ENCODE data around the gene FGFR2. TPM values are rescaled to one million over a fixed set of nuclear protein-coding genes. Genes with fewer than 3 reads are reported as not detected.
A peak's percentile ranks its signal among the peaks of the same experiment; 100 is the strongest.
"Not testable (repeated sequence)": the region's sequence is repeated elsewhere in the genome, so short reads cannot be mapped to it uniquely, and the experiment has no call there.

The FGFR2 gene
- polyA plus RNA-seq, 3 donors: 86.5 to 134 (median 104) TPM

DNA sequence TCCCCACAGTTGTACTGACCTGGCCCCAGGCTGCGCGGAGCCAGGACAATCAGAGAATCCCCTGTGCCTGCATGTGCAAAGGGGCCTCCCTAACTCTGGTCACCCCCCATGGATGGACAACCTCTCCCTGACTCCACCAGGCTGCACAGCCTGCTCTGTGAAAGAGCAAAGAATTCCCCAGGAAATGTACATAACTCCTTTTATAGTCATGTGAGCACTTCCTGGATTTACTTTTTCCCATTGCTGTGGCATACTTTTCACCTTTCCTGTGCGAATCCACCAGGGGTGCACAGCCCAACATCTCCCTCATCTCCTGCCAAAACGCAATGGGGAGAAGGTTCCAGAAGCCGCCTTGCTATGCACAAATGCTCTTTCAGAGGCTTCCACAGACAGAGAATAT, 27.9 kb downstream of the FGFR2 start:
- DNase-seq (ENCODE audit: extremely low read depth in 1 of 11, low read depth in 9 of 11, low spot score in 4 of 11): no peak

- no peak for DNase-seq (ENCODE audit: extremely low read depth in 1 of 11, low read depth in 9 of 11, low spot score in 4 of 11)
Observed at GRCh38 chr10:121568275-121568674, 30.0 kb downstream of the FGFR2 start.

GRCh38 chr10:121567569-121567968, 30.7 kb downstream of the FGFR2 start:
- no peak for DNase-seq (ENCODE audit: extremely low read depth in 1 of 11, low read depth in 9 of 11, low spot score in 4 of 11)

DNA sequence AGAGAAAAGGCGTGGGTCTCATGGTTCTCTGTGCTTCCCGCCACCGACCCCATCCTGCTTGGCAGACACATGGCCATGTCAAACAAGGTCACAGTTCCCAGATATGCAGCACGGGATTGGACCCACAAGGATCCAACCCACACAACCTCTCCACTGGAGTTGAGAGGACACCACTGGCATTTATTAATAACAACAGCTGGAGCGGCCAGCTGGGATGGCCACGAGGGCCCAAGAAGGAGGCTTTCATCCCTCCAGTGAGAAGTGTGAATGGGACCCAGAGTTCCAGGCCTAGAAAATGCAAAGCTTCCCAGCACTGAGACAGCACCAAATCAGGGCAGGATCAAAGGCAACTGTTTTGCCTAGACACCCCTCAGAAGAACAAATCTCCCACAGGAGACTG, 31.5 kb downstream of the FGFR2 start:
- no peak for DNase-seq (ENCODE audit: extremely low read depth in 1 of 11, low read depth in 9 of 11, low spot score in 4 of 11)

GRCh38 chr10:121559326-121560026, 38.8 kb downstream of the FGFR2 start:
- DNase-seq (ENCODE audit: extremely low read depth in 1 of 11, low read depth in 9 of 11, low spot score in 4 of 11): no peak

GRCh38 chr10:121558238-121558637, 40.0 kb downstream of the FGFR2 start:
- no peak for DNase-seq (ENCODE audit: extremely low read depth in 1 of 11, low read depth in 9 of 11, low spot score in 4 of 11)

- no peak for DNase-seq (ENCODE audit: extremely low read depth in 1 of 11, low read depth in 9 of 11, low spot score in 4 of 11)
Observed at GRCh38 chr10:121556918-121557573, 41.2 kb downstream of the FGFR2 start.

GRCh38 chr10:121556455-121556854, 41.8 kb downstream of the FGFR2 start:
- no peak for DNase-seq (ENCODE audit: extremely low read depth in 1 of 11, low read depth in 9 of 11, low spot score in 4 of 11)

GRCh38 chr10:121554916-121555315, 43.3 kb downstream of the FGFR2 start:
- not testable (repeated sequence) for DNase-seq (ENCODE audit: extremely low read depth in 1 of 11, low read depth in 9 of 11, low spot score in 4 of 11)

GRCh38 chr10:121553511-121554264, 44.6 kb downstream of the FGFR2 start:
- peak in 7 of 11 donors; percentile 38 to 72 (median 49) for DNase-seq (ENCODE audit: extremely low read depth in 1 of 11, low read depth in 9 of 11, low spot score in 4 of 11)

DNA sequence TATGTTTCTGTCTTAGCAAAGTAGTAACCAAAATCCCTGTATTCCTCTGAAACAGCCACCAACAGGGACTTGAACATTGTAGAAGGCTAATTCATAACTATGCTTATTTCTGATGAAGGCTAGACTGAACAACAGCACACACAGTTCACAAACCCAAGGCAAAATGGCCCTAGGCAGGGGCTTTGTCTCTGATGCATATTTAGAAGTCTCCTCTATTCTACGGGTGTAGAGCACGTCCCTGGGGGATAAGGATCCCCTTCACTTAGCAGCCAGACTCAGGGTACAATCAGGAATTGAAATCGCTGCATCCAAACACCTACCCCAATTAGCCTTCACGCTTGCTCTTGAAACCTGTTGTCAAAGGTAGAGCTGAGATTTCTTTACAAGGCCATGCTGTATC, 45.5 kb downstream of the FGFR2 start:
- no peak for DNase-seq (ENCODE audit: extremely low read depth in 1 of 11, low read depth in 9 of 11, low spot score in 4 of 11)

- DNase-seq (ENCODE audit: extremely low read depth in 1 of 11, low read depth in 9 of 11, low spot score in 4 of 11): no peak
Observed at GRCh38 chr10:121551210-121551885, 46.9 kb downstream of the FGFR2 start.

DNA sequence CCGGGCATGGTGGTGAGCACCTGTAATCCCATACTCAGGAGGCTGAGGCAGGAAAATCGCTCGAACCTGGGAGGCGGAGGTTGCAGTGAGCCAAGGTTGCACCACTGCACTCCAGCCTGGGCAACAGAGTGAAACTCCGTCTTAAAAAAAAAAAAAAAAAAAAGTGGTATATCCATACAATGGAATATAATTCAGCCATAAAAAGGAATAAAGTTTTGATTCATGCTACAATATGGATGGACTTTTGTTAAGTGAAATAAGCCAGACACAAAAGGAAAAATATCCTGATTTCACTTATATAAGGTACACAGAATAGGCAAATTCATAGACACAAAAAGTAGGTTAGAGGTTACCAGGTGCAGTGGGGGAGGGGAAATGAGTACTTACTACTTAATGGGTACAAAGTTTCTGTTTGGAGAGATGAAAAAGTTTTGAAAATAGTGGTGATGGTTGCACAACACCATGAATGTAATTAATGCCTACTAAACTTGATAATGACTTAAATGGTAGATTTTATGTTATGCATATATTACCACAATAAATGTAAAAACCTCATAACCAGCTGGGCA, 53.9 kb downstream of the FGFR2 start:
- DNase-seq (ENCODE audit: extremely low read depth in 1 of 11, low read depth in 9 of 11, low spot score in 4 of 11): no peak

DNA sequence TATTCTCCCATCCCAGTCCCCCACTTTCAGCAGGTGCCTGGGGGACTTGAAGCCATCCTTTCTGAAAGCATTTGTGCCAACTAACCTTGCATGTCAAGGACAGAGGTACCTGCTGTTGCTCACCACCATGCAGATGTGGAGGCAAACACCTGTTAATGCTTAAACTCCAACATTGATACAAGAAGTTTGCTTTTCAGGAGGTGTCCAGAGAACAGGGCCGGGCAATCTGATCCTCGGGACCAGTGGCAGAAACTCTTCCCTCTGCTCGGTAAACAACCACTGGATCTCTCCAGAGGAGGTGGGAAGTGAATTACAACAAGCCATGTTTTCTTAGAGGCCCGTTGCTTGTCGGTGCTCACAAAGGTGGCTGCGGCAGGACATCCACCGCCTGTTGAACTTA, 54.7 kb downstream of the FGFR2 start:
- DNase-seq (ENCODE audit: extremely low read depth in 1 of 11, low read depth in 9 of 11, low spot score in 4 of 11): no peak

GRCh38 chr10:121541450-121542120, 56.7 kb downstream of the FGFR2 start:
- no peak for DNase-seq (ENCODE audit: extremely low read depth in 1 of 11, low read depth in 9 of 11, low spot score in 4 of 11)

DNA sequence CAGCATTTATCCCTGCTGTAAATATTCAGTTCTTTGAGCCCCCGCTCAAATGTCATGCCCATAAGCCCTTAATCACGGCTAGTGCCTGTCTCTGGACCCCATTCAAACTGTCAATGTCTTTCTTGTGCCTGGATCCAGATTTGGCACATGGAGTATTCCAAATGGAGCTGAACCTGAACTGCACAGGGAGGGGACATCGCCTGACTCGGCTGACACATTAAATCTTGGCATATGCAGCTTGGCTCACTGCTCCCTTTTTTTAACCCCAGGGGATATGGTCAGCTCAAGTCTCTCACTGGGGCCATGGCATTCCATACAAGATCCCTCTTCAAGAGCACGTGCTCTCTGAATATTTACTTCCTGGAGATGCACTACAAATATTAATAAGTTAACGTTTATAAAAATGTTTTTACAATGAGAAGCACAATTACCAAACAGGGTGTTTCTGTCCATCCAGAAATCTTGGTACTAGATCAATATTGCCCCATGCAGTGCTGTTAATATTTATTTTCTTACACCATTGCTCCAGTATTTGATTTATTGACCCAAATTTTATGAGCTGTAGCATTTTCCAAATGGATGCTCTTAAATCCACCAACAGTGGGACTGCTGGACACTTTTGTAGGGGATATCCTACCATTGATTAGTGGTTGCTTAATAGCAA, 57.4 kb downstream of the FGFR2 start:
- no peak for DNase-seq (ENCODE audit: extremely low read depth in 1 of 11, low read depth in 9 of 11, low spot score in 4 of 11)

DNA sequence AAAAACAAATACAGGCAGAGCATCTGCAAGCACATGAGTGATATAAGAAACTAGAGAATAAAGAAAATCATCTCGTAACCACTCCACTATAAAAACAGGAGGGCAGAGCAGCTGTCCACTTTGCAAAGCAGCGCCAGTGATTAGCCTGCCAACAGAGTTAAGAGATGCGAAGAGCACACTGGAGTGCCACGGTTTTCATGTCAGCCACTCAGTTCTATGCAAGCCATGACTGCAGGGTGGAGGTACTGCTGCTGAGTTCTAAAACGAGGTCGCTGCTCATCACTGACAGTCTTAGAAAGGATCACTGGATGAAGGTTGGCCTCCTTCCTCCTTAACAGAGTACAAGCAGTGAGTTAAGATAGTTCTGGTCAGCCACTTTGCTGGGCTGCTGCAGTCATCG, 58.5 kb downstream of the FGFR2 start:
- no peak for DNase-seq (ENCODE audit: extremely low read depth in 1 of 11, low read depth in 9 of 11, low spot score in 4 of 11)

DNA sequence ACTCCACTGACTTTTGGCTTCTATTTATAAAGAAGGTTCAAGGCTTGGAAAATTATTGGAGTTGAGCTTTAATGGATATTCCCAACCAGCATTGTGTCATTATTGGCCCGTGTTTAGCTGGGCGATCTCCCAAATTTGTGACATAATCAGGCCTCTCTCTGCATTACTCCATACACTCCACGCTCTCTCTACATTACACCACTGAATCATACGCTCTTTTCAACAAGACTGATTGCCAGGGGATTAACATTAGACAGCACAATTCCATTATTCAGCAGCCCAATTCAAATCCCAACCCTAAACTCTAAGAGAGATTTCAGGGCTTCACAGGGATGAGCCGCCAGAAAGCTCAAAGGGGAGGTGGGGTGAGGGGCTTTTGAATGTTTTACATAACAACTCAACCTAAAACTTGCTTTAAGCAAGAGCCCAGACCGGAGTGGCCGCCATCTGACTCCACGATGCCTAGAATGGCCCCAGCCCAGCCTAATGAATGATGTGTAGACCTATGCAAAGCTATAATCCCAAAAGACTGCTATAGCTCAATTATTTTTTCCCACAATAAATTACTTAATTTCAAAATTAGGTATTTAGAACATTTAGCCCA, 61.8 kb downstream of the FGFR2 start:
- DNase-seq (ENCODE audit: extremely low read depth in 1 of 11, low read depth in 9 of 11, low spot score in 4 of 11): no peak
